ENCODE measurements around the gene ATP11A.
"Not testable (repeated sequence)": the region's sequence is repeated elsewhere in the genome, so short reads cannot be mapped to it uniquely, and the experiment has no call there.

Gene ATP11A

GRCh38 chr13:112877976-112878955, 188.4 kb downstream of the ATP11A start:
- no peak for DNase-seq (ENCODE audit: low read depth in 2 of 2)

- no peak for DNase-seq (ENCODE audit: low read depth in 2 of 2)
These were observed 189.5 kb downstream of the ATP11A start for GRCh38 chr13:112879283-112879833.

DNA sequence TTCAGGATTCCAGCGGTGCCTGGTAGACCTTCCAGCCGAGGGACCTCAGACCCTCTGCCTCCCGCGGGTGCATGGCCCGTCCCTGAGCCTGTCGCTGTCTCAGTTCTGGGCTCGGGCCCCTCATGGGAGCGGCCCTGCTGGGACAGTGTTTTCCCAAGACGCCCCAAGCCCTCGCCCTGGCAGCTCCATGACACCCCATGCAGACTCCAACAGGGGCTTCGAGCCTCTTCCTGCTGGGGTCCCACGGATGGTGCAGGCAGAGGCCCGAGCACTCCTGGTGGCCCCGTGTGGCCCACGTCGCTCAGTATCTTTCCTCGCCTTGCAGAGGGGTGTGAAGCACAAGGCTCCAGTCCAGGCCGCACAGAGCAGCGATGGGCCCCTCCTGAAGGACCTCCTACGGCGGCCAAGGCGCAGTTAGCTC, 190.4 kb downstream of the ATP11A start:
- no peak for DNase-seq (ENCODE audit: low read depth in 2 of 2)

GRCh38 chr13:112880976-112881540, 191.2 kb downstream of the ATP11A start:
- DNase-seq (ENCODE audit: low read depth in 2 of 2): no peak

DNA sequence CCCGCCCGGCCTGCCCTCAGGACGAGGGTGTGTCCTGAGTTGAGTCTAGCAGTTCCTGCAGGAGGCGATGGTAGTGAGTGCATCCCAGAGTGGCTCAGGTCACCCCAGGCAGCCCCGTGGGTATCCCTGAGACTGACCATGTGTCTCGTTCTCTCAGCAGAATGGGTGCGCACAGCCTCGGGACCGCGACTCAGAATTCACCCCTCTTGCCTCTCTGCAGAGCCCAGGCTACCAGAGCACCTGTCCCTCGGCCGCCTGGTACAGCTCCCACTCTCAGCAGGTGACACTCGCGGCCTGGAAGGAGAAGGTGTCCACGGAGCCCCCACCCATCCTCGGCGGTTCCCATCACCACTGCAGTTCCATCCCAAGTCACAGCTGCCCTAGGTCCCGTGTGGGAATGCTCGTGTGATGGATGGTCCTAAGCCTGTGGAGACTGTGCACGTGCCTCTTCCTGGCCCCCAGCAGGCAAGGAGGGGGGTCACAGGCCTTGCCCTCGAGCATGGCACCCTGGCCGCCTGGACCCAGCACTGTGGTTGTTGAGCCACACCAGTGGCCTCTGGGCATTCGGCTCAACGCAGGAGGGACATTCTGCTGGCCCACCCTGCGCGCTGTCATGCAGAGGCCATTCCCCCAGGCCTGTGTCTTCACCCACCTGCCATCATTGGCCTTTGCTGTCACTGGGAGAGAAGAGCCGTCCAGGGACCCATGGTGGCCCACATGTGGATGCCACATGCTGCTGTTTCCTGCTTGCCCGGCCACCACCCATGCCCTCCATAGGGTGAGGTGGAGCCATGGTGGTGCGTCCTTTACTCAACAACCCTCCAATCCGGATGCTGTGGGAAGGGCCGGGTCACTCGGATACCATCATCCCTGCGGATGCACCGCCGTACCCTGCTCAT, 192.1 kb downstream of the ATP11A start:
- DNase-seq (ENCODE audit: low read depth in 2 of 2): no peak

- DNase-seq (ENCODE audit: low read depth in 2 of 2): no peak
These were observed 192.8 kb downstream of the ATP11A start for GRCh38 chr13:112882555-112883024.

DNA sequence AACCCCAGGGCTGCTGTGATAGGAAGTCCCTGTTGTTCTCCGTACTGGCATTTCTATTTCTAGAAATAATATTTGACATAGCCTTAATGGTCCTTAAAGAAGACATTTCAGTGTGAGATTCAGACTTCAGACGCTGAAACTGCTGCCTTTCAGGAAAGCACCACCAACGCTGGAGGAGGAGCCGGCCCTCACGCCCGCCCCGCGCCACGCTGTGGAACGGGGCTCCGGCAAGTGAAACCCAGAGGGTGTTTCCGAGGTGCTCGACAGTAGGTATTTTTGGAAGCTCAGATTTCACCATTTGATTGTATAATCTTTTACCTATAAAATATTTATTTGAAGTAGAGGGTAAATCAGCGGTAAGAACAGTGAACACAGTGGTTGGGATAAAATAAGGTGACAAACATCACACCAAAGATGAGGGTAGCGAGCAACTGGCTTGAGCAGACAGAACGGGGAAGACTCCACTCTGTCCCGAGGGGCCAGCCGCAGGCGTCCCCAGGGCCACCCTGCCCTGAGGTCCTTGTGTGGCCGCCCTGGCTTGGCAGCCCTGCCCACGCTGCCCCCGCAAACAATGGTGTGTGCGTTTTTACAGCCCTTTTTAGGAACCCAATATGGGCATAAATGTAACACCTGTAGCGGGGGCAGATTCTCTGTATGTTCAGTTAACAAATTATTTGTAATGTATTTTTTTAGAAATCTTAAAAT, 193.6 kb downstream of the ATP11A start:
- DNase-seq (ENCODE audit: low read depth in 2 of 2): no peak

GRCh38 chr13:112884700-112885099, 194.9 kb downstream of the ATP11A start:
- DNase-seq (ENCODE audit: low read depth in 2 of 2): not testable (repeated sequence)

GRCh38 chr13:112885242-112885781, 195.5 kb downstream of the ATP11A start:
- DNase-seq (ENCODE audit: low read depth in 2 of 2): no peak

DNA sequence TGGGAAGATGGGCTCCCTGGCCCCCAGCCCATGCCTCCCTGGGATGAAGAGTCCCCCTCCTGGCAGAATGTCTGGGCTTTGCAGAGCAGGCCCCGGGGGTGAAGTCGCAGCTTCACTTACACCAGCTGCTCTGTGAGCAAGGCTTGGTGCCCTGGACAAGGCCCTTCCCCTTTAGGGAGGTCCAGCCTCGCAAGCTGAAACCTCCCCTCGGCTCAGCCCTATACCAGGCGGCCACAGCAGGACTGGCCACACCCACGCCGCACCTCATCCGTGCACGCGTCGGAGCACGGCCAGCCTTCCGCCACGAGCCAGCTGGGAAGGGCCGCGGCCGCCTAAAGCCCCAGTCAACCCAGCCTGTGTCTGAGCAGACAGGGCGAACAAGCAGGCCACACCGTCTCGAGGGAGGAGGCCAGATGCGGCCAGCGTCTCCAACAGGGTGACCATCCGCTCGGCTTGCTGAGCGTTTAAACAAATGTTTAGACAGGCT, 196.0 kb downstream of the ATP11A start:
- no peak for DNase-seq (ENCODE audit: low read depth in 2 of 2)

DNA sequence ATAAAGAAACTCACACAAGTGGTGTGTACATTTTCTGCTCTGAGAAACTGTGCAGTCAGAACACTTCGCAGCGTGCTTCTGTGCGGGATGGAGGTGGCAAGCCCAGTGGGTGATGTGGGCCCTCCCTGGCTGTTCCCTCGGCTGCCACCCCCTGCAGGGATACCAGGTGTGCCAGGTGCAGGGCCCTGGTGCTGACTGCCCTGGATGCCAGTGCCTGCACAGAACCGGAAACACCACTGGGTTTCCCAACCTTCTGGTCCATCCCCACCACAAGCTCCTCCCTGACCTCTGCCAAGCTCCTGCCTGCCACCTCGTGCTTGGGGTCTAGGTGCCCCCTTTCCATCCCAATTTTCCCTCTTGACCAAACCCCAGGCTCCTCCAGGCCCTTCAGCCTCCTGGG, 197.3 kb downstream of the ATP11A start:
- no peak for DNase-seq (ENCODE audit: low read depth in 2 of 2)

DNA sequence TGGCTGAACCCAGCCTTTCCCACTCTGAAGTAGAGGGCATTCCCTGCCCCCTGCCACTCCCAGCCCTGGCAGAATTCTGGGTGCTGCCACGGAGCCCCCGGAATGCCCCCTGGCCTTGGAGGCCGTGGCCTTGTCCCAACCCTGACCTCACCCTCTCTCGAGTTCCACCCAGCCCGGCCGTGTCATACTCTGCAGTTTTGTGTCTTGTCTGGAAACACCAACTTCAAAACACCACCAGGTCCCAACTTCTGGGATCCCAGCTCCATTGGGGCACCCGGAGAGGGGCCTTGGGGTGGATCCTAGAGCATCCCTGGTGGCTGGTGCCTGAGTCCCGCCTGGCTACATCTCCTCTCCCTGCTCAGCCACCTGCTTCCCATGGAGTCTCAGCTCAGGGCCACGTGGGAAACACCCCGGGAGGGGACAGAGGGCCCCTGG, 197.7 kb downstream of the ATP11A start:
- DNase-seq (ENCODE audit: low read depth in 2 of 2): no peak

- DNase-seq (ENCODE audit: low read depth in 2 of 2): no peak
These were observed 198.6 kb downstream of the ATP11A start for GRCh38 chr13:112888238-112889111.

DNA sequence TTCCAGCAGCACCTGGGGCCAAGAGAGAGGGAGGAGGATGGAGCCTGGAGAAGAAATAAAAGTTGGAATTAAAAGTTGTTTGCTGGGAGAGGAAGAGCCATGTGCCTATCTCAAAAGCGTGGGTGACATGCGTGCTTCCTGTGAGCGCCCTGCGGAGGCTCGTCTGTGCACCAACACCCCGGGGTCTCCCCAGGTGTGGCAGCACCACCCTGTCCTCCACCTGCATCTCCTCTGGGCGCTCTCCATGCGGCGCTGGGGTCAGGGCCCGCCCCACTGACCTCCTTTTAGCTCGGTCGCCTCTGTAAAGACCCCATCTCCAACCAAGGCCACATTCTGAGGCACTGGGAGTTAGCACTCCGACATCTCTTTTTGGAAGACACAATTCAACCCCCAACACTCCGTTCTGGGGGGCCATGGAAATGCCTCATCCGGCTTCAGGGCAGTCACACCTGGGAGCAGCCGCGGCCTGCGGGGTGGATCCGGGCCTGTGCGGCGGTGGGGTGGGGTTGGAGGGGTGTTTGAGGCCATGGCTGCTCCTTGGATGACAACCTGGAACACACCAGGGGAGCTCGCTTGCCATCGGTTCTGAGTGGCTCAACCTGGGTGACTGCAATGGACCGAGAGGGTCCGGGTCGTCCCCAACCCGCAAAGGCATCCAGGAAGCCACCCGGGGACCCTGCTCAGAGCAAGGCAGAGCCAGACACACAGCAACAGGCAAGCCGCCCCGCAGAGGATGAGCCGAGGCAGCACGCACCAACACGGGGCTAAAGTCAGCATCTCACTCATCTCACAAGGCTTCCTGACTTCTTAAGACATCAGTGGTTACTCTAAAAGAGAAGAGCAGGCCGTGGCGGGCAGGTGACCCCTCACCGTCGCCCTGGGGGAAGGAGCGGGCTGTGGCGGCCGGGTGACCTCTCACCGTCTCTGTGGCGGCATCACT, 199.8 kb downstream of the ATP11A start:
- no peak for DNase-seq (ENCODE audit: low read depth in 2 of 2)

- DNase-seq (ENCODE audit: low read depth in 2 of 2): no peak
These were observed 200.7 kb downstream of the ATP11A start for GRCh38 chr13:112890316-112891145.

- DNase-seq (ENCODE audit: low read depth in 2 of 2): no peak
These were observed 201.9 kb downstream of the ATP11A start for GRCh38 chr13:112891477-112892401.
